AML-193 (cell line): ENCODE measurements around the gene HMCN1.

Source experiments
- DNase-seq, 2 experiments: peaks; one replicate each; lab custom pipeline; 2025; lab: John Stamatoyannopoulos, UW

Gene HMCN1

GRCh38 chr1:185733818-185734735, at the start of gene HMCN1:
Gene HMCN1, plus strand, starts transcription at chr1:185734391. Its CDS starts 389 bp downstream, at chr1:185734780.
- no peak for DNase-seq

GRCh38 chr1:185686821-185687778, 47.1 kb upstream of the HMCN1 start:
- DNase-seq, result no peak

- DNase-seq, result no peak
These were observed 43.7 kb upstream of the HMCN1 start for GRCh38 chr1:185690527-185690926.

GRCh38 chr1:185693654-185694053, 40.5 kb upstream of the HMCN1 start:
- DNase-seq, result peak in 1 of 2 experiments; percentile 26

GRCh38 chr1:185694081-185694480, 40.1 kb upstream of the HMCN1 start:
- peak; percentile 86 to 87 for DNase-seq

- DNase-seq, result peak; percentile 46 to 53
These were observed 38.9 kb upstream of the HMCN1 start for GRCh38 chr1:185695299-185695698.

- DNase-seq, result no peak
These were observed 37.6 kb upstream of the HMCN1 start for GRCh38 chr1:185696422-185697150.

- no peak for DNase-seq
These were observed 34.3 kb upstream of the HMCN1 start for GRCh38 chr1:185699874-185700273.

- no peak for DNase-seq
These were observed 32.5 kb upstream of the HMCN1 start for GRCh38 chr1:185701650-185702049.

- no peak for DNase-seq
These were observed 30.0 kb upstream of the HMCN1 start for GRCh38 chr1:185704181-185704580.

GRCh38 chr1:185716095-185716494, 18.1 kb upstream of the HMCN1 start:
- no peak for DNase-seq

GRCh38 chr1:185719021-185719420, 15.2 kb upstream of the HMCN1 start:
- DNase-seq, result no peak

- peak; percentile 33 to 34 for DNase-seq
These were observed 13.4 kb upstream of the HMCN1 start for GRCh38 chr1:185720633-185721272.

GRCh38 chr1:185721553-185721952, 12.6 kb upstream of the HMCN1 start:
- no peak for DNase-seq

GRCh38 chr1:185722098-185722497, 12.1 kb upstream of the HMCN1 start:
- DNase-seq, result no peak

- DNase-seq, result no peak
These were observed 6.5 kb upstream of the HMCN1 start for GRCh38 chr1:185727726-185728125.

- DNase-seq, result no peak
These were observed 2.7 kb upstream of the HMCN1 start for GRCh38 chr1:185731446-185731845.

- no peak for DNase-seq
These were observed 1.2 kb upstream of the HMCN1 start for GRCh38 chr1:185732951-185733350.

GRCh38 chr1:185734929-185735700, 924 bp downstream of the HMCN1 start:
- DNase-seq, result no peak

GRCh38 chr1:185735701-185736064, 1.5 kb downstream of the HMCN1 start:
- no peak for DNase-seq

GRCh38 chr1:185739967-185740366, 5.8 kb downstream of the HMCN1 start:
- DNase-seq, result no peak
